Activated naive CD4-positive, alpha-beta T cell treated with anti-CD3 and anti-CD28 coated beads for 36 hours (primary cell): ENCODE data around the gene MINAR2. TPM values are rescaled to one million over a fixed set of nuclear protein-coding genes. Genes with fewer than 3 reads are reported as not detected.

ENCODE experiments used
- CTCF ChIA-PET: fragments of 350-600 bp; sonication (Branson Sonifier 250); formaldehyde crosslinking; loops from one replicate; lab custom pipeline; 2021; ENCODE audit warnings: antibody characterized with exemption; lab: Charles Lee
- DNase-seq: peaks from one replicate; pipeline ENCODE4 v3.0.0-alpha.2; 2020
- H3K27ac Mint-ChIP-seq: one replicate; pipeline ENCODE4 v1.8.0; 2021; ENCODE audit warnings: mild to moderate bottlenecking, mixed read lengths
- H3K27me3 Mint-ChIP-seq: one replicate; pipeline ENCODE4 v1.8.0; 2021; ENCODE audit warnings: low read depth, mixed read lengths
- H3K36me3 Mint-ChIP-seq: one replicate; pipeline ENCODE4 v1.8.0; 2021; ENCODE audit warnings: low read depth, mixed read lengths
- H3K4me1 Mint-ChIP-seq: one replicate; pipeline ENCODE4 v1.8.0; 2021; ENCODE audit warnings: low read depth, mixed read lengths
- H3K4me3 Mint-ChIP-seq: one replicate; pipeline ENCODE4 v1.8.0; 2021; ENCODE audit warnings: mild to moderate bottlenecking, moderate library complexity, mixed read lengths
- H3K9me3 Mint-ChIP-seq: one replicate; pipeline ENCODE4 v1.8.0; 2021; ENCODE audit warnings: mixed read lengths
- intact Hi-C: fragments of 100-400 bp; cut with micrococcal nuclease; formaldehyde crosslinking; loops from one replicate; pipeline ENCODE4 v1.15.1; 2023
- total RNA-seq, 2 experiments: library from RNA; stranded (reverse); gene quantifications; one replicate each; pipeline ENCODE4 v1.2.3, GENCODE V29; 2021

The MINAR2 gene, protein sequence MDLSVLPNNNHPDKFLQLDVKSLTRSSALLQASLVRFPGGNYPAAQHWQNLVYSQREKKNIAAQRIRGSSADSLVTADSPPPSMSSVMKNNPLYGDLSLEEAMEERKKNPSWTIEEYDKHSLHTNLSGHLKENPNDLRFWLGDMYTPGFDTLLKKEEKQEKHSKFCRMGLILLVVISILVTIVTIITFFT
- not detected for total RNA-seq

DNA sequence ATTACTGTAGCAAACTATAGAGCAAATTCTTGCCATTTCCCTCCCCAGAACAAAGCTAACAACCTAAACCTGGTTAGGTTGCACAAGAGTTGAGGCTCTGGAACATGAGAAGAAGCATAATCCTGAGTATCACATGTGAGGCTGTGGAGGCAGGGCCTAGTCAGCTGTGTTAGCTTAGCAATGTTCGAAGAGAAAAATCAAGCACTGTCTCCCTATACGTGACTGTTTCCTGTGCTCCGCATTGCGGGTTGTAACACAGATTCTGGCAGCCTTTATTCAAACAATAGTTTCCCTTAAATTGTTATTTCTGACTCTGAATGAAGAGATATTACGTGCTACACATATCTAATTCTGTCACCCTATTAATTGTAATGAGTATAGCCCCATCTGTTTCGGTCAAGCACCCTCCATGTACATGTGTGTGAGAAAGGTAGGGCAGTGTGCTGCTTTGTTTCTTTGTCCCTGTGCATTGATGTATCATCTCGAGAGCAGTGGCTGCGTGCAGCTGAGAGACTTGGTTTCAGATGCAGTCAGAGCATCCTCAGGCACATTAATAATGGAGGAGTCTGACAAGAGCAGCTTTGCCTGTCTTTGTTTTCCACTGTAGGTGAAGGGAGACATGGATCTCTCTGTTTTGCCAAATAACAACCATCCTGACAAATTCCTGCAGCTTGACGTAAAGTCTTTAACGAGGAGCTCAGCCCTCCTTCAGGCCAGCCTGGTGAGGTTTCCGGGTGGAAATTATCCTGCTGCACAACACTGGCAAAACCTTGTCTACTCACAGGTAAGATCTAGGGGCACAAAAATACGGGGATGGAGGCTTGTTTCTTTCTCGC is at the start of gene MINAR2:
TSS of gene MINAR2 (plus strand) at position 523 of the 836 bp plus-strand sequence. CDS start at position 620, 97 bp downstream.
- Mint-ChIP-seq H3K4me1 (no peaks in the 10 kb centered on the region), H3K36me3 (no peaks in the 10 kb centered on the region), H3K9me3 (peaks cover 2% of the 10 kb centered on the region), H3K4me3 (no peak within 1 kb of the TSS), H3K27ac (no peak within 1 kb of the TSS), H3K27me3 (peaks cover 7% of the 10 kb centered on the region)
- DNase-seq = no peak
- intact Hi-C loops = no loop called here
- CTCF ChIA-PET = interaction anchor here (1.5 kb wide), 1 partner anchor 12 kb away, joined by 4 read pairs; no protein-coding TSS in a partner anchor

DNA sequence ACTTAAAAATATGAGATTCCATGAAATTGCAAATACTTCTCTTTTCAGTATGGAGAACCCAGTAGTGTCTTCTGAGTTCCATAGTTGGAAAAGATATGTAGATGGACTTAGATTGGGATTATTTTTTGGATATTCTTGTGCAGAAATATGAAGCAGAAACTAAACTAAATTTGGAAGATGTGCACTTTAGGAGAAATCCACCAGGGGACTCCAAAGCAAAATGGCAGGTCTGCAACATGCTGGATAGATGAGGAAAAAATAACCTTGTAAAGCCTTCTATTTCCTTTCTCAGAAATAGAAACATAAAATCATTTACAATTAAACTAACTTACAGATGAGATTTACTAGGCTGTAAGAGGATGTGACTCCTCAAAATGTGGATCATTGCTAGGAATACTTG is 49.2 kb upstream of the MINAR2 start:
- intact Hi-C loops = no loop called here
- H3K4me1 Mint-ChIP-seq = no peaks in the 10 kb centered on the region
- H3K36me3 Mint-ChIP-seq = no peaks in the 10 kb centered on the region
- no peaks in the 10 kb centered on the region for H3K9me3 Mint-ChIP-seq
- DNase-seq = no peak
- CTCF ChIA-PET = interaction anchor here (0.6 kb wide), 1 partner anchor 9 kb away, joined by 3 read pairs; no protein-coding TSS in a partner anchor
- H3K27ac Mint-ChIP-seq = no peak overlapping the region
- H3K27me3 Mint-ChIP-seq = no peaks in the 10 kb centered on the region
- H3K4me3 Mint-ChIP-seq = no peak overlapping the region

DNA sequence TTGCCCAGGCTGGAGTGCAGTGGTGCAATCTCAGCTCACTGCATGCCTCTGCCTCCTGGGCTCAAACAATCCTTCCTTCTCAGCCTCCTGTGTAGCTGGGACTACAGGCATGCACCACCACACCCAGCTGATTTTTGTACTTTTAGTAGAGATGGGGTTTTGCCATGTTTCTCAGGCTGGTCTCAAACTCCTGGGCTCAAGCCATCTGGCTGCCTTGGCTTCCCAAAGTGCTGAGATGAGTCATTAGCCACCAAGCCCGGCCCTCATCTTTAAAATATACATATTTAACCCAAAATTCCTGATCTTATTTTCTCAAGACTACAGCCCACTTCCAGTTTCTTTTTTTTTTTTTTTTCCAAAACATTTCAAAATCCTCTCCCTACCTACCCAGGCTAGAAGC is 31.7 kb upstream of the MINAR2 start:
- DNase-seq = no peak
- no peaks in the 10 kb centered on the region for H3K36me3 Mint-ChIP-seq
- H3K4me3 Mint-ChIP-seq = no peak overlapping the region
- H3K27ac Mint-ChIP-seq = no peak overlapping the region
- intact Hi-C loops = no loop called here
- no peaks in the 10 kb centered on the region for H3K27me3 Mint-ChIP-seq
- H3K4me1 Mint-ChIP-seq = no peaks in the 10 kb centered on the region
- CTCF ChIA-PET = no interaction called here
- H3K9me3 Mint-ChIP-seq = no peaks in the 10 kb centered on the region

DNA sequence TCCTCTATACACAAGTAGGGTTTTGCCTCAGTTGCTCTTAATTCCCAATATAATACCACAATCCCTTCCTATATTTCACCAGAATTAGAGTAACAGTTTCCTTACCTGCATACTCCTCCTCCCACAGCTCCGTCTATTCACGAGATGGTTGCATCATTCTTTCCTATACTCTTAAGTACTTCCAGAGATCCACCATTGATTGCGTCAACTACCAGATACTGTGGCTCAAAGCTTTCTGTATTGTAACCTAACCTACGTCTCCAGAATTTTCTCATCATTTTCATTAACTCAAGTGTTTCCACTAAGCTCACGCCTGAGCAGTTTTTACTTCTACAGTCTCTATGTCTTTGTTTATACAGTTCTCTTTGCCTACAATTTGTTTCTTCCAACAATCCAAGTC is 31.2 kb upstream of the MINAR2 start:
- H3K27me3 Mint-ChIP-seq = no peaks in the 10 kb centered on the region
- no peaks in the 10 kb centered on the region for H3K36me3 Mint-ChIP-seq
- DNase-seq = no peak
- CTCF ChIA-PET = no interaction called here
- no peak overlapping the region for H3K27ac Mint-ChIP-seq
- H3K4me3 Mint-ChIP-seq = no peak overlapping the region
- intact Hi-C loops = no loop called here
- H3K9me3 Mint-ChIP-seq = no peaks in the 10 kb centered on the region
- no peaks in the 10 kb centered on the region for H3K4me1 Mint-ChIP-seq

DNA sequence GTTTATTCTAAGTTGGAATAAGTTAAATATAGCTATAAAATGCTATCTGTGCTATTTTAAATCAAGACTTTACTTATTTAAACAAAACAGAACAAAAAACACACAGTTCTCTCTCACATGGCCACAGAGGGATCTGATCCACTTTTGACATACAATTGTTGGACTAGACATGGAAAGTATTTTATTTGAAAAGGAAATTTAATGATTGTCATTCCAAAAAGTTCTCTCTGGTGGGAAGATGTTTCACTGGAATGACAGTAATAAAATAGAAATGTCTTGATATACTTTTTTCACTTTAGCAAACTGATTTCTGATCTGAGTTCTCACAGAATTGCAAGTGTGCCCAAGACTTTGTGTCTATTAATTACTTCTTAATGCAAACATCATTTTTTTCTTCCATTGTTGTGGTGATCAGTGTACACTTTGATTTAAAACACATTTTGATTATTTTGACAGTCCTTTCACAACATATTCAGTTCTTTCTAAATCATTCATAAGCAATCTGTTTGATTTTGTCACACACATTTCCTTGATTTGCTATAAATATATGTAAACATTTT is 30.1 kb upstream of the MINAR2 start:
- Mint-ChIP-seq H3K9me3 (no peaks in the 10 kb centered on the region), H3K36me3 (no peaks in the 10 kb centered on the region), H3K4me1 (no peaks in the 10 kb centered on the region), H3K4me3 (no peak overlapping the region), H3K27ac (no peak overlapping the region), H3K27me3 (no peaks in the 10 kb centered on the region)
- no peak for DNase-seq
- intact Hi-C loops = no loop called here
- CTCF ChIA-PET = no interaction called here

DNA sequence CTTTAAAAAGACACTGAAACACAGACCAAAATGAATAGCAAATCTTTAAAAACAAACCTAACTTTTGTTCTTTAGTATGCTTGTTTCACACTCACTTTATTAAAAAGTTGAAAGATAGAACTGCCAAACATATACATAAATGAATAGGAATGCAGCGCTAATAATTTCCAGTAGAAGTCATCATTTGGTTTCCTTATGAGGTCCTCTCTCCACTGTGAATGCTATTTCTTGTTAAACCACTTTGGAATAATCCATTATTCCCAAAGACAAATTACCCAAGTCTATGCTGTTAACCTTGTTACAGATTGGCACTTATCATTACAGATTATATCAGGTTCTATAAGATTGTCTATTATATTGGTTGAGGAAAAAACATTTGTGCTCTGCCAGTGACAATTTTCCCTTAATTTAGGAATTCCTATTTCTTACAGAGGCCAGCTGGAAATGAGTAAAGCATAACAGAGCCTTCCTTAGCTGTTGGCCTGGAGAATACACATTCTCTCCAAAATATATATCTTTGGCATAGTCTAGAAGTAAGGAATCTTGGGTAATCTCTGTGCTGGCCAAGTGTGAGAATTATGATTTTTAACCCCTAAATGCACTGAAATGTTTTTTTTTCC is 29.3 kb upstream of the MINAR2 start:
- H3K9me3 Mint-ChIP-seq = no peaks in the 10 kb centered on the region
- intact Hi-C loops = no loop called here
- no peaks in the 10 kb centered on the region for H3K36me3 Mint-ChIP-seq
- no peaks in the 10 kb centered on the region for H3K27me3 Mint-ChIP-seq
- H3K4me3 Mint-ChIP-seq = no peak overlapping the region
- CTCF ChIA-PET = no interaction called here
- H3K4me1 Mint-ChIP-seq = no peaks in the 10 kb centered on the region
- DNase-seq = no peak
- no peak overlapping the region for H3K27ac Mint-ChIP-seq

DNA sequence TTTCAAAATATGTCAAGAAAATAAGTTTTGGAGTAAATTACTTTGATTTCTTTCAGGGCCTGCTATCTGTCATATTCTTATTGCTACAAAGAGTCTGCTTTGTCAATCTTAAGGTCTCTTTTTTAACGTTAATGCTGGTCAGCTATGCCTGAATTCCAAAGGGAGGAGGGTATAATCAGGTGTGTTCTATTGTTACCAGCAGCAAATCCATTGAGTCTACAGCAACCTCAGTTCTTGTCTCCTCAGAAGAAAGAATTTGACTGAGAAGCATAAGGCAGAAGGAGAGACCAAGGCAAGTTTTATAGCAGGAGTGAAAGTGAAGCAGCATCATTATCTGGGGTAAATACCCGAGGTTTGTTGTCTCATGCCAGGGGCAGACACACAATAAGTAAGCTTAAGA is 23.7 kb upstream of the MINAR2 start:
- no peaks in the 10 kb centered on the region for H3K36me3 Mint-ChIP-seq
- CTCF ChIA-PET = no interaction called here
- no peaks in the 10 kb centered on the region for H3K4me1 Mint-ChIP-seq
- intact Hi-C loops = no loop called here
- no peak overlapping the region for H3K27ac Mint-ChIP-seq
- no peak for DNase-seq
- H3K9me3 Mint-ChIP-seq = no peaks in the 10 kb centered on the region
- no peak overlapping the region for H3K4me3 Mint-ChIP-seq
- H3K27me3 Mint-ChIP-seq = peaks cover 2% of the 10 kb centered on the region

DNA sequence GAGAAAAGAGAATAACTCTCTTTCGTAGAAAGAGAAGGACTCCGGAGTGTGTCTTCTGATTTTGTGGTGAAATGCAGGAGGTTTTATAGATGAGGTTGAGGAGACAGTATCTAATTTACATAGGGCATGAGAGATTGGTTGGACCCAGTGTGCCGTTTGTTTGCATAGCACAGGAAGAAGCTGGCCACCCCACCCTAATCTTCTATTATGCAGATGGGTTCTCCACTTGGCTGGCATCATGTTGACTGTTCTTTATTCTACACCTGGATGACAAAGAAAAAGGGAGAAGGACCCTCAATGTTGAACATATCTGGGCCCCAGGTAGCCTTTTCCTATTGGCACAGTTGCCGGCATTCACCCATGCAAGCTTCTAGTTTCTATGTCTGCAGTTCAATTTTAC is 23.2 kb upstream of the MINAR2 start:
- Mint-ChIP-seq H3K27me3 (peaks cover 2% of the 10 kb centered on the region), H3K36me3 (no peaks in the 10 kb centered on the region), H3K4me3 (no peak overlapping the region), H3K4me1 (no peaks in the 10 kb centered on the region), H3K9me3 (no peaks in the 10 kb centered on the region), H3K27ac (no peak overlapping the region)
- CTCF ChIA-PET = no interaction called here
- DNase-seq = no peak
- intact Hi-C loops = no loop called here

DNA sequence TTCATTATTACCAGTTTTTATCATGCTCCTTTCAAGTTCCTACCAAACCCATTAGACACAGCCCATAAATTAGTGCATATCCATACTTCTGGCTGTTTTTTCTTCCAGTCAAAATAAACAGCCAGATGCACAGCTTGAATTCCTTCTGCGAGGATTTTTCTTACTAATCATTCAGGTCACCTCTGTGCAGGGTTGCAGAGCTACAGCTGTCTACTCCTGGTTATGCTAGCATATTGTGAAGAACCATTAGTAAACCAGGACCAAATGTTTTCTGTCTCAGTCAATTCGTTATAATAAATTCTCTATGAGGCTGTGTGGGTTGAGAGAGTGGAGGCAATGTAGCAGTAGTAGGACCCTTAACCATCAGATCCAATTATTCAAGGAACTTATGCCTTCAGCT is 8.1 kb upstream of the MINAR2 start:
- no peak for DNase-seq
- H3K9me3 Mint-ChIP-seq = no peaks in the 10 kb centered on the region

DNA sequence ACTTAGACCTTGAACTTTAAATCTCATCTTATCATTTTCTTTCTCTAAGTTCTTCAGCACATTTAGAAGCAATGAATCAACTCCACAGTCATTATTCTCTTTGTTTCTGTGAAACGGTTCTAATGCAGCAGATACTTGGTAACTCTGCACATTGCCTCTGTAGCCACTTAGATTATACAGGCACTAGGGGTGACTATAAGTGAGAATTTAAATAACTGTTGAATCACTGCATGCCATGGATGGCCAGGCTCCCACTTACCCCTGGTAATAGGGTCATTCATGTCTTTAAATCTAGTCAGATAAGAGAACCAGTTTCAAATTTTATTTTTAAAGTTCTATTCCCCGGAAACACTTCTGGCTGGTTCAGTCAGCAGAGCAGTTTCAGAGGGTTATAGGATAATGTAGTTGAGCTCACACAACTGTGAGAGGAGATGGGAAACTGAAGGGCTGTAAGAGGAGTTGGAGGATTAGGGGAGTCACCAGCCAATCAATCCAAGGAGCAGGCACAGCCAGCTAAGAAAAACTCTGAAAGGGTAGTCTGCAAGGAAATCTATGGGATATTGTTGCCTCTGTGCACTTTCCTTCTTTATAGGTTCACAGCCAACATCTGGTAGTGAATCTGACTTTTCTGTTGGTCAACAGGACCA is 4.2 kb upstream of the MINAR2 start:
- CTCF ChIA-PET = no interaction called here
- H3K27ac Mint-ChIP-seq = no peak overlapping the region
- H3K4me1 Mint-ChIP-seq = no peaks in the 10 kb centered on the region
- intact Hi-C loops = no loop called here
- H3K36me3 Mint-ChIP-seq = no peaks in the 10 kb centered on the region
- H3K9me3 Mint-ChIP-seq = no peaks in the 10 kb centered on the region
- H3K27me3 Mint-ChIP-seq = peaks cover 10% of the 10 kb centered on the region
- H3K4me3 Mint-ChIP-seq = no peak overlapping the region
- no peak for DNase-seq

More for the DNA sequence above, 8.1 kb upstream of the MINAR2 start:
- CTCF ChIA-PET = interaction anchor here (1.1 kb wide), 1 partner anchor 29 kb away, joined by 3 read pairs; no protein-coding TSS in a partner anchor
- no peaks in the 10 kb centered on the region for H3K4me1 Mint-ChIP-seq
- H3K36me3 Mint-ChIP-seq = no peaks in the 10 kb centered on the region
- no peak overlapping the region for H3K4me3 Mint-ChIP-seq
- intact Hi-C loops = no loop called here
- peaks cover 10% of the 10 kb centered on the region for H3K27me3 Mint-ChIP-seq
- no peak overlapping the region for H3K27ac Mint-ChIP-seq

DNA sequence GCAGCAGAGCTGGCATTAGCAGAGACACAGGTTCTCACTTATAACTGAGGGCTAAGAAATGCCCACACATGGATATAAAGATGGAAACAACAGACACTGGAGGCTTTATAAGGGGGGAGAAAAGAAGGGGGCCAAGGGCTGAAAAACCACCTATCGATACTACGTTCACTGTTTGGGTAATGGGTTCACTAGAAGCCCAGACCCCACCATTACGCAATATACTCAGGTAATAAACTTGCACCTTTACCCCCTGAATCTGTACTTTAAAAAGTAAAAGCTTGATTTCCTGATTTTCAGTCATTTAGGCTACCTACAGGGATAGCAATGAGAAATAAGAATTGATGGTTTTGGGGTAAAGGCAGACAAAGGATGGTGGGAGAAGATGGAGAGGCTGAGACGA is 1.9 kb upstream of the MINAR2 start:
- H3K27me3 Mint-ChIP-seq = peaks cover 5% of the 10 kb centered on the region
- no peaks in the 10 kb centered on the region for H3K9me3 Mint-ChIP-seq
- no peak overlapping the region for H3K4me3 Mint-ChIP-seq
- CTCF ChIA-PET = no interaction called here
- intact Hi-C loops = no loop called here
- no peak overlapping the region for H3K27ac Mint-ChIP-seq
- H3K36me3 Mint-ChIP-seq = no peaks in the 10 kb centered on the region
- no peak for DNase-seq
- H3K4me1 Mint-ChIP-seq = no peaks in the 10 kb centered on the region

DNA sequence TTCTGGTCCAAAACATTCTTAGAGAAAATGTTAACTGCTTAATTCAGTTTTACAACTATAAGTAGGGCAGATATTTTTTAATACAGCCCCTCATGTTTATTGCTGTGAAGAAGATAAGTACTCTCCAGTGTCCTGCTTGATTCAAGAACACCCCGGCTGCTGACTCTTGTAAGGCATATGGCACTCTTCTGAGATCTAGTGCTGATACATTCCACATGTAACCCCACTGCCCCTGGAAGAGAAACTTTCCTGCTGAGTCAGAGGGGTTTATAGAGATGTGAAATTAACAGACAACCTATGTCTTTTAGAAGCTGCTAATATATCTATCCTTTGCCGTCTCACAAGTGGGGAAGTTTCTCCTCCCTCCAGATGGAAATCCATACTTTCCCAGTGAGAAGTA is 1.0 kb upstream of the MINAR2 start:
- DNase-seq = no peak
- intact Hi-C loops = no loop called here
- Mint-ChIP-seq H3K27me3 (peaks cover 4% of the 10 kb centered on the region), H3K36me3 (no peaks in the 10 kb centered on the region), H3K4me3 (no peak overlapping the region), H3K4me1 (no peaks in the 10 kb centered on the region), H3K9me3 (no peaks in the 10 kb centered on the region), H3K27ac (no peak overlapping the region)
- CTCF ChIA-PET = no interaction called here
